Type B pancreatic cell (in vitro differentiated cells): Measurements from ENCODE around the gene TBX10. TPM values are rescaled to one million over a fixed set of nuclear protein-coding genes. Genes with fewer than 3 reads are reported as not detected.

ENCODE experiments used
- DNase-seq: peaks from one replicate; pipeline ENCODE4 v3.0.0; 2021; ENCODE audit warnings: mixed read lengths; ENCODE audit not compliant: unreplicated experiment; ENCODE audit errors: extremely low spot score
- H3K27ac Mint-ChIP-seq: 2 replicates; pipeline ENCODE4 v1.8.0; 2021; ENCODE audit warnings: mild to moderate bottlenecking, mixed read lengths
- H3K27me3 Mint-ChIP-seq: 2 replicates; pipeline ENCODE4 v1.8.0; 2021; ENCODE audit warnings: mixed read lengths
- H3K36me3 Mint-ChIP-seq: 2 replicates; pipeline ENCODE4 v1.8.0; 2021; ENCODE audit warnings: mixed read lengths
- H3K4me1 Mint-ChIP-seq: one replicate; pipeline ENCODE4 v1.8.0; 2021; ENCODE audit warnings: mixed read lengths; ENCODE audit not compliant: unreplicated experiment
- H3K4me3 Mint-ChIP-seq: 2 replicates; pipeline ENCODE4 v1.8.0; 2021; ENCODE audit warnings: mild to moderate bottlenecking, mixed read lengths
- H3K9me3 Mint-ChIP-seq: 2 replicates; pipeline ENCODE4 v1.8.0; 2021; ENCODE audit warnings: mixed read lengths
- CTCF ChIP-seq: fragments of 200-600 bp; sonication (generic); conservative IDR thresholded peaks from 2 replicates; pipeline ENCODE4 v1.5.0; 2021; ENCODE audit warnings: antibody characterized with exemption, mild to moderate bottlenecking
- total RNA-seq: library from RNA; stranded (reverse); gene quantifications from 2 replicates; pipeline ENCODE4 v1.2.1, GENCODE V29; 2021; ENCODE audit warnings: low replicate concordance

TBX10 gene
- total RNA-seq, 1 donor from 2014 or later = not detected

DNA sequence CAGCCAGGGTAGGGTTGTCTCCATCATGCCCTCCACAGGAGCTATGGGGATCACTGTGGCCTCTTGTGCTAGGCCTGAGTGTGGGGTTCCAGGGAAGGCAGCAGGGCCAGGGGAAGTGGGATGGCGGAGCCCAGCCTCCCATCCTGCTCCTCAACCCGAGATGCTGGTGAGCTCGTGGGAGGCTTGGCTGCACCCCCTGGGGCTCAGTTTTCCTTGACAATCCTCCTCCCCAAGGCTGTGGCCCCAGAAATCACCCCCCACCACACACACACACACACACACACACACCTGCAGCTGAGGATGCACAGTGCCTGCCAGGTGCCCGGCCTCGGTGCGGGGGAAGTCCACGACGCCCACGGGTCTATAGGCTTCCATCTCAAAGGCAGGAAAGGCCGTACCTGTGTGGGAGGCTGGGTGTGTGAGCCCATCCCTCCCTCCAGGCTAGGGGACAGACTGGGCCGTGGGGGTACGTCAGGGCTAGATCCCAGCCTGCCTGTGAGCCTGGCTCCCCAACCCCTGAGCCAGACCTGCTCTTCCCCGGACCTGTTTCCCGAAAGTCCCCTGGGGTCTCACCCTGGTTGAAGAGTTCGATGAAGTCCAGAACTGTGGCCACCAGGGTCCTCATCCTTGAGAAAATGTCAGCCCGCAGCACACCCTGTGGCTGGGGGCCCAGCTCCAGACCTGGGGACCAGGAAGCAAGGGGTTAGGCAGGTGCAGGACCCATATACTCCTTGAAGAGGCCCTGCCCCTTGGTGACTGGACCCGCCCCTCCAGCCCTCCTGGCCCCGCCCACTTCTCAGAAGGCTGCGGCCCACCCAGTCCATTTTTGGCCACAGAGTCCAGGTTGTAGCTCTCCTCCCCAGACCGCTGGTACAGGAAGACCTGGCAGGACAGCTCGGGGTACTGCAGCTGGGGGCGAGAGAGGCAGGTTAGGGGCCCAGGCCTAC, 5.2 kb upstream of the TBX10 start:
- Mint-ChIP-seq H3K4me3 (no peak overlapping the region), H3K27ac (no peak overlapping the region), H3K9me3 (no peaks in the 10 kb centered on the region), H3K36me3 (no peaks in the 10 kb centered on the region), H3K4me1 (no peaks in the 10 kb centered on the region), H3K27me3 (peaks cover 8% of the 10 kb centered on the region)
- no peak for TF ChIP-seq CTCF
- no peak for DNase-seq

- no peak for DNase-seq
- no peak overlapping the region for H3K27ac Mint-ChIP-seq
- H3K4me1 Mint-ChIP-seq = no peaks in the 10 kb centered on the region
- peak; percentile 58 for TF ChIP-seq CTCF
- no peak overlapping the region for H3K4me3 Mint-ChIP-seq
- no peaks in the 10 kb centered on the region for H3K9me3 Mint-ChIP-seq
- peaks cover 8% of the 10 kb centered on the region for H3K27me3 Mint-ChIP-seq
- H3K36me3 Mint-ChIP-seq = no peaks in the 10 kb centered on the region
Observed at GRCh38 chr11:67644042-67644441, 4.5 kb upstream of the TBX10 start.

- no peak for TF ChIP-seq CTCF
- no peaks in the 10 kb centered on the region for H3K9me3 Mint-ChIP-seq
- no peak overlapping the region for H3K27ac Mint-ChIP-seq
- H3K4me1 Mint-ChIP-seq = no peaks in the 10 kb centered on the region
- H3K36me3 Mint-ChIP-seq = no peaks in the 10 kb centered on the region
- no peak for DNase-seq
- no peak overlapping the region for H3K4me3 Mint-ChIP-seq
- peaks cover 5% of the 10 kb centered on the region for H3K27me3 Mint-ChIP-seq
Observed at GRCh38 chr11:67642173-67643120, 2.9 kb upstream of the TBX10 start.

GRCh38 chr11:67641338-67642172, 2.0 kb upstream of the TBX10 start:
- H3K9me3 Mint-ChIP-seq = no peaks in the 10 kb centered on the region
- no peak overlapping the region for H3K4me3 Mint-ChIP-seq
- DNase-seq = peak; percentile 62
- H3K27ac Mint-ChIP-seq = no peak overlapping the region
- no peaks in the 10 kb centered on the region for H3K36me3 Mint-ChIP-seq
- H3K4me1 Mint-ChIP-seq = no peaks in the 10 kb centered on the region
- H3K27me3 Mint-ChIP-seq = peaks cover 5% of the 10 kb centered on the region
- no peak for TF ChIP-seq CTCF

DNA sequence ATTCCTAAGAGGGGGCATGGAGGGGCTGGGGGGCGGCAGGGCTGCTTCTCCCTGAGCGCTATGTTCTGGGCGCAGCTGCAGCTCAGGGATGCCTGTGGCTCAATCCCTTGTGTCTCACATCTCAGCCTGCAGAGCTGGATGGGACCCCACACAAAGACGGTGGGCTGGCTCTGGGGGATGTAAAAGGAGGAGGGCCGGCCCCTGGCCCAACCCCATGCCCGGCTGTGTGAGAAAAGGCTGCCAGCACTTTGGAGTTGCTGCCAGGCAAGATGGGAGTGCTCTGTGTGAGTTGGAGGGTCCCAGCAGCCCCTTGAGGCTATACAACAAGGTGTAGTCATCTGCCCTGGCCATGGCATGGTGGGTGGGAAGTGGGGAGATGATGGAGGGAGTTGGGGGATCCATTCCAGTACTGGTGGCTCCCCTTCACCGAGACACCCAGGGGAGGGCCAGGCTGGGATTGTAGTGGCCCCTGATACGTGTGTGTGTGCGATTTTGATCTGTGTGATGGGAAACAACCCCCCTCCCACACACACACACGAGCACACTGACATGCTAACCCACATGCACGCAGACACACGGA, 1.3 kb upstream of the TBX10 start:
- H3K36me3 Mint-ChIP-seq = no peaks in the 10 kb centered on the region
- no peak for TF ChIP-seq CTCF

More for the DNA sequence above, 1.3 kb upstream of the TBX10 start:
- H3K27ac Mint-ChIP-seq = no peak overlapping the region
- H3K4me1 Mint-ChIP-seq = no peaks in the 10 kb centered on the region
- H3K27me3 Mint-ChIP-seq = peaks cover 5% of the 10 kb centered on the region
- DNase-seq = no peak
- no peaks in the 10 kb centered on the region for H3K9me3 Mint-ChIP-seq
- H3K4me3 Mint-ChIP-seq = no peak overlapping the region
